GM12874 (cell line): ENCODE data around the gene ZNF341.

Experiments used
- TF ChIP-seq, protein P1 (sequence below): IDR thresholded peaks from 2 replicates; pipeline ENCODE4 v1.5.1; 2011; ENCODE audit warnings: low read depth, mild to moderate bottlenecking, control low read depth, low read length, moderate library complexity; ENCODE audit not compliant: insufficient read depth

ZNF341 gene

GRCh38 chr20:33812152-33812849 lies 80.5 kb downstream of the ZNF341 start:
- TF ChIP-seq, protein P1, sequence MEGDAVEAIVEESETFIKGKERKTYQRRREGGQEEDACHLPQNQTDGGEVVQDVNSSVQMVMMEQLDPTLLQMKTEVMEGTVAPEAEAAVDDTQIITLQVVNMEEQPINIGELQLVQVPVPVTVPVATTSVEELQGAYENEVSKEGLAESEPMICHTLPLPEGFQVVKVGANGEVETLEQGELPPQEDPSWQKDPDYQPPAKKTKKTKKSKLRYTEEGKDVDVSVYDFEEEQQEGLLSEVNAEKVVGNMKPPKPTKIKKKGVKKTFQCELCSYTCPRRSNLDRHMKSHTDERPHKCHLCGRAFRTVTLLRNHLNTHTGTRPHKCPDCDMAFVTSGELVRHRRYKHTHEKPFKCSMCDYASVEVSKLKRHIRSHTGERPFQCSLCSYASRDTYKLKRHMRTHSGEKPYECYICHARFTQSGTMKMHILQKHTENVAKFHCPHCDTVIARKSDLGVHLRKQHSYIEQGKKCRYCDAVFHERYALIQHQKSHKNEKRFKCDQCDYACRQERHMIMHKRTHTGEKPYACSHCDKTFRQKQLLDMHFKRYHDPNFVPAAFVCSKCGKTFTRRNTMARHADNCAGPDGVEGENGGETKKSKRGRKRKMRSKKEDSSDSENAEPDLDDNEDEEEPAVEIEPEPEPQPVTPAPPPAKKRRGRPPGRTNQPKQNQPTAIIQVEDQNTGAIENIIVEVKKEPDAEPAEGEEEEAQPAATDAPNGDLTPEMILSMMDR = no peak

GRCh38 chr20:33812908-33813462 lies 81.2 kb downstream of the ZNF341 start:
- TF ChIP-seq, protein P1 = no peak

GRCh38 chr20:33814238-33814712 lies 82.5 kb downstream of the ZNF341 start:
- TF ChIP-seq, protein P1 = no peak

GRCh38 chr20:33815671-33816070 lies 83.9 kb downstream of the ZNF341 start:
- TF ChIP-seq, protein P1 = no peak

DNA sequence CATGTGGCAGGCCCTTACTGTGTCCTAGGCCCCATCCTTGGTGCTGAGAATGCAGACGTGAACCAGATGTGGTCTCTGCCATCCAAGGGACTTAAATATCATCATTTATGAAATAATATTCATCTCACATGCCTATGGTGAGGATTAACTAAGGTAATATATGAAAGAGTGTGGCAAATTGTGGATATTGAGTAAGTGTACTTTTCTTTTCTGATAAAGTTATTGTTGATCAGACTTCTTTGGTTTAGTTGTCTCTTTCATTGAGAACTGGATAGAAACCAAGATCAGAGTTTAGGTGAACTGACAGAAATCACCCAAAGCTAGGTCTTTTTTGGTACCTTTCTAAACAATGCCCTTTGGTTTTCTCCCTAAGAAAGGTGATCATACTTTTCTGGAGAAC lies 84.4 kb downstream of the ZNF341 start:
- TF ChIP-seq, protein P1 = no peak

DNA sequence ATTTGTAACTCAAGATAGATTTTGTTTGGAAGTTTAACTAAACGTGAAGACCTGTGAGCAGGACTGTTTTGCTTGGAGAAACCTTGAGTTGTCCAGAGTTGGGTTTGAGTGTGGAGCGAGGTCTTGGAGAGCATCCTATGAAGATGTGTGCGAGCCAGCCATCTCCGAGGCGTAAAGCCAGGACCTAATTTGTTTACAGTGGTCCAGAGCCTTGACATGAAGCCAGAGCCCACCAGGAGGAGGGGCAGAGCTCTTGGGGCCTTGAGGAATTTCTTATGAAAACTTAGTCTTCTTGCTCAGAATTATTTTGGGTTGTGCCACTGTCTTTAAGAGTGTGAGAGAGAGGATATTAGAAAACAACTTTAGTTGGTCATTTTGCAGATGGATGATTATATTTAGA lies 85.6 kb downstream of the ZNF341 start:
- TF ChIP-seq, protein P1 = no peak

- TF ChIP-seq, protein P1 = no peak
Measured at GRCh38 chr20:33819456-33819855, 87.7 kb downstream of the ZNF341 start.
